Measurements from ENCODE around the gene PUDP. TPM values are rescaled to one million over a fixed set of nuclear protein-coding genes. Genes with fewer than 3 reads are reported as not detected.

The PUDP gene
- total RNA-seq, 6 experiments from 2014 or later = 8.8 to 18.4 (median 11.8) TPM

DNA sequence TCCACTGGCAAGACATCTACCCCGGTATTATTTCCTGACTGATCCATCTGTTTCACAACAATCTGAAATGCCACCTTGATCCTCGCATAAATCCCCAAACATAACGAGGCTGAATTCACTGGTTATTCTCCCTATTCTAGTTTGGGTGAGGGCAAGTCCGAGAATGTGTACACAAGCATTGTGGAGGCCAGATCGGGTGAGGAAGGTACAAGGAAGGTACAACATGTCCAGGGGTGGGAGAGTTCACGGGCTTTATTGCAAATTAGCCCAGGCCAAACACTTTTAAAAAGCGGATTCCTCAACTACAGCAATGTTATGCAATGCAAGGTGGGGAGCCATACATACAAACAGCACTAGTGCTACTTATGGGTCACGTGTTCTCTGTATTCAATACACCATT is 82.5 kb downstream of the PUDP start:
- TF ChIP-seq, protein P1, sequence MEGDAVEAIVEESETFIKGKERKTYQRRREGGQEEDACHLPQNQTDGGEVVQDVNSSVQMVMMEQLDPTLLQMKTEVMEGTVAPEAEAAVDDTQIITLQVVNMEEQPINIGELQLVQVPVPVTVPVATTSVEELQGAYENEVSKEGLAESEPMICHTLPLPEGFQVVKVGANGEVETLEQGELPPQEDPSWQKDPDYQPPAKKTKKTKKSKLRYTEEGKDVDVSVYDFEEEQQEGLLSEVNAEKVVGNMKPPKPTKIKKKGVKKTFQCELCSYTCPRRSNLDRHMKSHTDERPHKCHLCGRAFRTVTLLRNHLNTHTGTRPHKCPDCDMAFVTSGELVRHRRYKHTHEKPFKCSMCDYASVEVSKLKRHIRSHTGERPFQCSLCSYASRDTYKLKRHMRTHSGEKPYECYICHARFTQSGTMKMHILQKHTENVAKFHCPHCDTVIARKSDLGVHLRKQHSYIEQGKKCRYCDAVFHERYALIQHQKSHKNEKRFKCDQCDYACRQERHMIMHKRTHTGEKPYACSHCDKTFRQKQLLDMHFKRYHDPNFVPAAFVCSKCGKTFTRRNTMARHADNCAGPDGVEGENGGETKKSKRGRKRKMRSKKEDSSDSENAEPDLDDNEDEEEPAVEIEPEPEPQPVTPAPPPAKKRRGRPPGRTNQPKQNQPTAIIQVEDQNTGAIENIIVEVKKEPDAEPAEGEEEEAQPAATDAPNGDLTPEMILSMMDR (IDR thresholded peaks at IDR 0.05) = no peak
- TF ChIP-seq POLR2A (IDR thresholded peaks at IDR 0.05) = no peak
- ATAC-seq (peak in 3 of 4 donors; percentile 62 to 91 (median 70)), DNase-seq (no peak)
- Histone ChIP-seq H3K27me3 (no peaks in the 10 kb centered on the region), H3K4me3 (no peak overlapping the region), H3K4me1 (peaks cover 0 to 49% (median 10%) of the 10 kb centered on the region in 4 donors), H3K27ac (peak overlapping the region in 1 of 3 donors; percentile 38), H3K9me3 (no peaks in the 10 kb centered on the region), H3K36me3 (no peaks in the 10 kb centered on the region)
- 49% methylated on average over 7 of the region's 8 CpGs for WGBS (ENCODE audit: insufficient coverage, low coverage, low lambda C conversion rate, missing lambda C conversion rate)
- intact Hi-C loops (cut with DNase I) = no loop called here

DNA sequence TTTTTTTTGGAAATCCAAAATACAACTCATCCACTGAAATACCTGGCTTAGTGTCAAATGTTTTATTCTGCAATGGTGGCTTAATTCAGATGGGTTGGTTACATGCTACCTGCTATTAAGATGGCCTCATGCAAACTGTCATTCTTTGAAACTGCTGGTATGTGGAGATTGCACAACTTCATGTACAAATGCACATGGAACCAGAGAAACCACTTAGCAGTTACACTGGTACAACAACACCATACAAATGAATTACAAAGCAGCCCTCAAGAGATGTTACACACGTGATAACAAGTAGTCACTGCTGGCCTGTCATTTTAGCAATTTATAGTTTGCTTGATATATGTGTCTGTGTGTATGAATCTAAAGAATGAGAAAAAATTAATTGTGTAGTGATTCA is 85.0 kb downstream of the PUDP start:
- Histone ChIP-seq H3K36me3 (no peaks in the 10 kb centered on the region), H3K27ac (peak overlapping the region in 1 of 3 donors; percentile 84), H3K4me3 (no peak overlapping the region), H3K9me3 (no peaks in the 10 kb centered on the region), H3K4me1 (peaks cover 0 to 47% (median 10%) of the 10 kb centered on the region in 4 donors), H3K27me3 (no peaks in the 10 kb centered on the region)
- no peak for DNase-seq
- WGBS (ENCODE audit: insufficient coverage, low coverage, low lambda C conversion rate, missing lambda C conversion rate) = 67% methylated on average over 1 of the region's 1 CpG
- no peak for ATAC-seq
- intact Hi-C loops (cut with DNase I) = no loop called here
- TF ChIP-seq, protein P1 (IDR thresholded peaks at IDR 0.05) = no peak
- TF ChIP-seq POLR2A (IDR thresholded peaks at IDR 0.05) = no peak

DNA sequence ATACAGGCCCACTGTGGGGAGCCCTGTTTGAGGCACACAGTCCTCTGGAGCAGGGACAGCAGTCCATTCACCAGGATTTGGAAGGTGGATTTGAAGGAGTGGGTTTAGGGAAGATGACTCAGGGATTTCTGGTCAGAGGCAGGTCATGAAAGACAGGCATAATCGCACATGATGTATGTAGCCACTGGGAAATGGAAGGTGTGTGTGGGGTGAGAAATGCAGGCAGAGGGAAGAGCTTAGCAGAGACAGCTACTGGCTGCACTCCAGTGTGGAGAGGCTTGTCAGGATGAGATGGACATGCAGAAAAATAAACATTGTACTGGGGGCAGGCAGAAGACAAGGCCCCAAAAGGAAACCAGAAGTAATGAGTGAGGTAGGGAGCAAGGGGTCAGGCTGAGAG is 85.7 kb downstream of the PUDP start:
- TF ChIP-seq, protein P1 (IDR thresholded peaks at IDR 0.05) = no peak
- TF ChIP-seq POLR2A (IDR thresholded peaks at IDR 0.05) = no peak
- ATAC-seq = peak; percentile 70 to 80 (median 72)
- 77% methylated on average over 1 of the region's 1 CpG for WGBS (ENCODE audit: insufficient coverage, low coverage, low lambda C conversion rate, missing lambda C conversion rate)

DNA sequence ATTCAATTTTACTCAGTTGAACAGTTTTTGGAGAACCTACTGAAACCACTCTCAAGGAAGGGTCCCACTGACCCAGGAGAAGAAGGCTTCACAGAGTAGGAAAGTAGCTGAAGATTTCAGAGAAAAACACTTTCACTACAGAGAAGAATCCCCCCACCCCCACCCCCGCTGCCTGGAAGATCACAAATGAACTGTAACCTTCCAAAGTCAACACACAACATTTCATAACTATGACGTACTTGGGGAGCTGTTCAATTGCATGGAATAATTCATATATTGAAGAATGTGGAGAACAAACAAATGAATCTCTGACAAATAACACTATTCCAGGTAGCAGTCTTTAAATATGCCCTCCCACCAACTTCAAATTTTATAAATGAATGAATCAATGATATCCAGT is 86.5 kb downstream of the PUDP start:
- no peaks in the 10 kb centered on the region for H3K9me3 ChIP-seq
- H3K36me3 ChIP-seq = peaks cover 0 to 3% (median 0%) of the 10 kb centered on the region in 4 donors
- no peaks in the 10 kb centered on the region for H3K27me3 ChIP-seq
- peak overlapping the region; percentile 23 to 84 (median 26) for H3K27ac ChIP-seq
- H3K4me1 ChIP-seq = peaks cover 0 to 47% (median 10%) of the 10 kb centered on the region in 4 donors
- no peak overlapping the region for H3K4me3 ChIP-seq
- 20% methylated on average over 2 of the region's 2 CpGs for WGBS (ENCODE audit: insufficient coverage, low coverage, low lambda C conversion rate, missing lambda C conversion rate)
- intact Hi-C loops (cut with DNase I) = no loop called here
- TF ChIP-seq, protein P1 (IDR thresholded peaks at IDR 0.05) = no peak
- no peak for TF ChIP-seq POLR2A (IDR thresholded peaks at IDR 0.05)
- ATAC-seq = peak; percentile 44 to 69 (median 51)
- DNase-seq = no peak

More for the DNA sequence above, 85.7 kb downstream of the PUDP start:
- no peaks in the 10 kb centered on the region for H3K36me3 ChIP-seq
- H3K4me3 ChIP-seq = no peak overlapping the region
- H3K4me1 ChIP-seq = peaks cover 0 to 47% (median 10%) of the 10 kb centered on the region in 4 donors
- H3K9me3 ChIP-seq = no peaks in the 10 kb centered on the region
- peak overlapping the region; percentile 23 to 84 (median 26) for H3K27ac ChIP-seq
- DNase-seq = peak in 1 of 3 donors; percentile 40
- intact Hi-C loops (cut with DNase I) = no loop called here
- H3K27me3 ChIP-seq = no peaks in the 10 kb centered on the region
